HUES64 (cell line): Measurements from ENCODE around the gene C3orf52.
A peak's percentile ranks its signal among the peaks of the same experiment; 100 is the strongest.

Source experiments
- H3K27ac ChIP-seq: 2 replicates; pipeline ENCODE4 v1.7.0; 2013; ENCODE audit warnings: low read depth, low read length, inconsistent platforms
- H3K27me3 ChIP-seq: 2 replicates; pipeline ENCODE4 v1.6.1; 2013; ENCODE audit warnings: mild to moderate bottlenecking, low read length; ENCODE audit not compliant: insufficient read depth
- H3K36me3 ChIP-seq: 2 replicates; pipeline ENCODE4 v1.6.1; 2013; ENCODE audit warnings: mild to moderate bottlenecking, low read length; ENCODE audit not compliant: insufficient read depth
- H3K4me1 ChIP-seq: 2 replicates; pipeline ENCODE4 v1.6.1; 2013; ENCODE audit warnings: mild to moderate bottlenecking, low read length, moderate library complexity; ENCODE audit not compliant: insufficient read depth
- H3K4me3 ChIP-seq: 2 replicates; pipeline ENCODE4 v1.5.1; 2013; ENCODE audit warnings: mild to moderate bottlenecking, low read length, moderate library complexity
- H3K9ac ChIP-seq: 2 replicates; pipeline ENCODE4 v1.6.1; 2013; ENCODE audit warnings: mild to moderate bottlenecking, low read depth, low read length
- H3K9me3 ChIP-seq: 2 replicates; pipeline ENCODE4 v1.6.1; 2013; ENCODE audit warnings: low read depth, low read length; ENCODE audit not compliant: insufficient read depth
- WGBS: fragments of 150-250, 120-280 bp; methylation state at CpG from one replicate; pipeline ENCODE4 v1.1.7; 2013; ENCODE audit warnings: missing lambda C conversion rate; 5-methylcytosine and 5-hydroxymethylcytosine counted together

C3orf52 gene

GRCh38 chr3:112131111-112131510 lies 44.9 kb downstream of the C3orf52 start:
- Histone ChIP-seq H3K9me3 (no peaks in the 10 kb centered on the region), H3K27ac (no peak overlapping the region), H3K9ac (no peak overlapping the region), H3K27me3 (no peaks in the 10 kb centered on the region), H3K36me3 (no peaks in the 10 kb centered on the region), H3K4me3 (no peak overlapping the region), H3K4me1 (peaks cover 38% of the 10 kb centered on the region)
- 100% methylated on average over 1 of the region's 3 CpGs for WGBS

- Histone ChIP-seq H3K4me1 (peaks cover 35% of the 10 kb centered on the region), H3K27ac (no peak overlapping the region), H3K36me3 (no peaks in the 10 kb centered on the region), H3K9ac (no peak overlapping the region), H3K4me3 (no peak overlapping the region), H3K9me3 (no peaks in the 10 kb centered on the region), H3K27me3 (no peaks in the 10 kb centered on the region)
- 95% methylated on average over 2 of the region's 3 CpGs for WGBS
Measured at GRCh38 chr3:112132088-112132487, 45.9 kb downstream of the C3orf52 start.

GRCh38 chr3:112132554-112132953 lies 46.4 kb downstream of the C3orf52 start:
- H3K4me1 ChIP-seq: peaks cover 35% of the 10 kb centered on the region
- no peaks in the 10 kb centered on the region for H3K36me3 ChIP-seq
- H3K9ac ChIP-seq: no peak overlapping the region
- no peak overlapping the region for H3K4me3 ChIP-seq
- 88% methylated on average over 1 of the region's 1 CpG for WGBS
- no peaks in the 10 kb centered on the region for H3K27me3 ChIP-seq
- no peak overlapping the region for H3K27ac ChIP-seq
- no peaks in the 10 kb centered on the region for H3K9me3 ChIP-seq

GRCh38 chr3:112132975-112133448 lies 46.8 kb downstream of the C3orf52 start, which contains the start of gene GCSAM:
TSS of gene GCSAM (minus strand) at chr3:112133248. CDS start at chr3:112133120, 128 bp downstream.
- no peak within 1 kb of the TSS for H3K4me3 ChIP-seq
- WGBS: 90% methylated on average over 5 of the region's 5 CpGs
- H3K9ac ChIP-seq: no peak within 1 kb of the TSS
- peaks cover 35% of the 10 kb centered on the region for H3K4me1 ChIP-seq
- H3K27me3 ChIP-seq: no peaks in the 10 kb centered on the region
- no peaks in the 10 kb centered on the region for H3K36me3 ChIP-seq
- H3K27ac ChIP-seq: no peak within 1 kb of the TSS
- H3K9me3 ChIP-seq: no peaks in the 10 kb centered on the region

- Histone ChIP-seq H3K4me1 (peaks cover 34% of the 10 kb centered on the region), H3K9ac (no peak overlapping the region), H3K4me3 (no peak overlapping the region), H3K9me3 (no peaks in the 10 kb centered on the region), H3K27me3 (no peaks in the 10 kb centered on the region), H3K36me3 (no peaks in the 10 kb centered on the region), H3K27ac (no peak overlapping the region)
- 81% methylated on average over 5 of the region's 5 CpGs for WGBS
Measured at GRCh38 chr3:112133626-112134334, 47.6 kb downstream of the C3orf52 start.

- Histone ChIP-seq H3K36me3 (no peaks in the 10 kb centered on the region), H3K4me1 (peaks cover 29% of the 10 kb centered on the region), H3K9me3 (no peaks in the 10 kb centered on the region), H3K9ac (no peak overlapping the region), H3K27ac (no peak overlapping the region), H3K4me3 (no peak overlapping the region), H3K27me3 (no peaks in the 10 kb centered on the region)
- 93% methylated on average over 8 of the region's 8 CpGs for WGBS
Measured at GRCh38 chr3:112134335-112135124, 48.3 kb downstream of the C3orf52 start.

GRCh38 chr3:112136046-112136445 lies 49.9 kb downstream of the C3orf52 start:
- H3K27me3 ChIP-seq: no peaks in the 10 kb centered on the region
- no peaks in the 10 kb centered on the region for H3K36me3 ChIP-seq
- peaks cover 25% of the 10 kb centered on the region for H3K4me1 ChIP-seq
- 88% methylated on average over 1 of the region's 1 CpG for WGBS
- no peak overlapping the region for H3K9ac ChIP-seq
- no peak overlapping the region for H3K4me3 ChIP-seq
- H3K27ac ChIP-seq: no peak overlapping the region
- H3K9me3 ChIP-seq: no peaks in the 10 kb centered on the region

- Histone ChIP-seq H3K9me3 (no peaks in the 10 kb centered on the region), H3K9ac (peak overlapping the region; percentile 12; the same call in 1 of the 2 replicates), H3K4me1 (peaks cover 25% of the 10 kb centered on the region), H3K27me3 (no peaks in the 10 kb centered on the region), H3K4me3 (no peak overlapping the region), H3K27ac (peak overlapping the region; percentile 58), H3K36me3 (no peaks in the 10 kb centered on the region)
- WGBS: 41% methylated on average over 5 of the region's 5 CpGs
Measured at GRCh38 chr3:112136959-112137693, 50.9 kb downstream of the C3orf52 start.

GRCh38 chr3:112137781-112138180 lies 51.6 kb downstream of the C3orf52 start:
- H3K4me1 ChIP-seq: peaks cover 25% of the 10 kb centered on the region
- peak overlapping the region; percentile 58; the same call in 1 of the 2 replicates for H3K27ac ChIP-seq
- WGBS: 69% methylated on average over 4 of the region's 4 CpGs
- H3K27me3 ChIP-seq: no peaks in the 10 kb centered on the region
- no peaks in the 10 kb centered on the region for H3K9me3 ChIP-seq
- H3K4me3 ChIP-seq: no peak overlapping the region
- no peaks in the 10 kb centered on the region for H3K36me3 ChIP-seq
- no peak overlapping the region for H3K9ac ChIP-seq

- H3K4me1 ChIP-seq: peaks cover 25% of the 10 kb centered on the region
- 75% methylated on average over 1 of the region's 1 CpG for WGBS
- H3K27me3 ChIP-seq: no peaks in the 10 kb centered on the region
Measured at GRCh38 chr3:112138219-112138969, 52.2 kb downstream of the C3orf52 start.

More at GRCh38 chr3:112138219-112138969, 52.2 kb downstream of the C3orf52 start:
- Histone ChIP-seq H3K4me3 (no peak overlapping the region), H3K9me3 (no peaks in the 10 kb centered on the region), H3K9ac (no peak overlapping the region), H3K27ac (no peak overlapping the region), H3K36me3 (no peaks in the 10 kb centered on the region)
